ENCODE measurements around the gene SYMPK.

Gene SYMPK

DNA sequence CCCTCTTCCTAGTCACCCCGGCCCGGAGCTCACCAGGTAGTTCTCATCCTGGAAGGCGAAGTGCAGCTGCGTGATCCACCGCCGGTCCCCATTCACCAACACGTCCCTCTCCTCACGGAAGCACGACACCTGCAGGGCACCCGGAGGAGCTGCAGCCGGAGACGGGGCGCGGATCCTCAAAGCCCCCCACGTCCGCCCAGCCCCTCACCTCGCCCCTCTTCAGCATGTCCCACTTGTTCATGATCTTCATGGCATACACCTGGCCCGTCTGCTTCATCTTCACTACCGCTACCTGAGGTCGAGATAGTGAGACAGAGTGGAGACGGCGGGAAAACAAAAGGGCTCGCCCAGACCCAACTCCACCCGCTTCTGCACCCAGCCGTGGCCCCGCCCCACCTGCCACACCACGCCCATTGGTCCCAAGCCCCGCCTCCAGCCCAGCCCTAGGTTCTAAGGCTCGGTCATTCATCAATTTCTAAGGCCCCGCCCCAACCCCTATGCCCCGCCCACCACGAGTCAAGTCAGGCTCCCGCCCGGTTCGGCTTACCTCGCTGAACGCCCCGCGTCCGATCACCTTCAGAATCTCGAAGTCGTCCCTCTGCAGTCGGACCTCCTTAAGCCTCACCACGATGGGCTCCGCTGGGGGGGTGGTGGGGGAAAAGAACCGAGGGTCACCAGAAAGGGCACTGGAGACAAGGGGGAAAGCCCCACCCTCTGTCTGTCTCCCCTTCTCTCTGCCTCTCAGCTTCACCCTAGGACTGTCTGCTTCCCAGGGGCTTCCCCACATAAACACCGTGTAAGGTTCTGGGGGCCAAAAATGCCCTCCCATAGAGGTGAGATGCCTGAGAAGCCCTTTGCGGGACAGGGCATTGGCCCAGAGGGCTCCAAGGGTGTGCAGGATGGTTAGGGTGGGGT lies 83.5 kb downstream of the SYMPK start:
- DNase-seq, result peak; percentile 52

- DNase-seq, result no peak
Observed at GRCh38 chr19:45778010-45778661, 84.8 kb downstream of the SYMPK start.

GRCh38 chr19:45777395-45777961 lies 85.5 kb downstream of the SYMPK start:
- no peak for DNase-seq

DNA sequence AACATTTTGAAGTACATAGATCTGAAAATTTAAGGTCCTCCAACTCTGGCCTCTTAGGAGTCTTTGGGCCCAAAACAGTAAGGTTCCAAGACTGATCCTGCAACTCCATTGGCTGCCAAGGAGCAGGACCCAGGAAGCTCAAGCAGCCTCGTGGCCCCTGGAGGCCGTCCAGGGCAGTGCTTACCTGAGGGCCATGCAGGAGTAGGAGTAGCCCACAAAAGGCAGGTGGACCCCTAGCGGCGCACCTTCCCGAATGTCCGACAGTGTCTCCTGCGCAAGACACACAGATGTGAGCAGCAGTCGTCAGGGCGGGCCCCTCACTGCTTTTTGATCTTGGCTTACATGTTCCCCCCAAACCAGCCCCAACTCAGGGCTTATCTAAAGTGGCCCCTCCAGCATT lies 88.2 kb downstream of the SYMPK start:
- no peak for DNase-seq

- no peak for DNase-seq
Observed at GRCh38 chr19:45773384-45773783, 89.6 kb downstream of the SYMPK start.

DNA sequence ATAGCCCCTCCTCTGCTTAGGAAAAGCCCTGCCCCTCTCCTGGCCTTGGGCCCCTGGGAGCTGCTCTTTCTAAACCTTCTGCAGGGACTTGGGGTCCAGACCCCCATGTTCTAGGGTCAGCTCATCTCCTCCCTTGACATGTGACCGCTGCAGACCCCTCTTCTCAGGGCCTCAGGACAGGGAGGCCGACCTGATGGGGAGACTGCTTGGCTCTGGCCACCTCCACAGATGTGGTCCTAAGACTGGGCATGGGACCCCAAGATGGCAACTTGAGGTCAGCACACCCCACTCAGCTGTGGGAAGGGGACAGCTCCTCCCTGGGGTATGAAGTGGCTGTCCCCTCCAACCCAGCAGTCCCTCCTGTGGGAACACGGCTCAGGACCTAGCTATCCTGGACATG lies 90.0 kb downstream of the SYMPK start:
- no peak for DNase-seq

- DNase-seq, result no peak
Observed at GRCh38 chr19:45772130-45772840, 90.7 kb downstream of the SYMPK start.

DNA sequence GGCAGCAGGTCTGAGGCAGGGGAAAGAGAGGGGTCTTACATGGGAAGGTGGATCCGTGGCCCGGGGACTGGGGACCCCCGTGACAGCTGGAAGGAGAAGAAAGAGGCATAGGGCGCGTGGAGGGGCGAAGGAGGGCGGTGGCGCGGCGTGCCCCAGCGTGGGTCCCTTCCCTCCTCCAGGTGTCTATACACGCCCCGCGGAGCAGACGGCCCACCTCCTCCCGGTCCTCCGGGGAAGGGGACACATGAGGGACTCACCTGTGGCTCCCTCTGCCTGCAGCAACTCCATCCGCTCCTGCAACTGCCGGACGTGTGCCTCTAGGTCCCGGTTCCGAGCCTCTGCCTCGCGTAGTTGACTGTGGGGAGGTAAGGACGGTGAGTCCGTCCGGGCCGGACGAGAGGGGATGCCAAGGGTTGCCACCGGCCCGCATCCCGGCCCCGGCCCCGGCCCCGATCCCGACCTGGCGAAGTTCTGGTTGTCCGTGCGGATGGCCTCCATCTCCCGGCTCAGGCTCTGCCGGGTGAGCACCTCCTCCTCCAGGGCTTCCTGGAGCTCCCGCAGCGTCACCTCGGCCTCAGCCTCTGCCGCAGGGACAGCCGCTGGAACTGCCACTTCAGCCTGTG lies 91.5 kb downstream of the SYMPK start:
- DNase-seq, result no peak

DNA sequence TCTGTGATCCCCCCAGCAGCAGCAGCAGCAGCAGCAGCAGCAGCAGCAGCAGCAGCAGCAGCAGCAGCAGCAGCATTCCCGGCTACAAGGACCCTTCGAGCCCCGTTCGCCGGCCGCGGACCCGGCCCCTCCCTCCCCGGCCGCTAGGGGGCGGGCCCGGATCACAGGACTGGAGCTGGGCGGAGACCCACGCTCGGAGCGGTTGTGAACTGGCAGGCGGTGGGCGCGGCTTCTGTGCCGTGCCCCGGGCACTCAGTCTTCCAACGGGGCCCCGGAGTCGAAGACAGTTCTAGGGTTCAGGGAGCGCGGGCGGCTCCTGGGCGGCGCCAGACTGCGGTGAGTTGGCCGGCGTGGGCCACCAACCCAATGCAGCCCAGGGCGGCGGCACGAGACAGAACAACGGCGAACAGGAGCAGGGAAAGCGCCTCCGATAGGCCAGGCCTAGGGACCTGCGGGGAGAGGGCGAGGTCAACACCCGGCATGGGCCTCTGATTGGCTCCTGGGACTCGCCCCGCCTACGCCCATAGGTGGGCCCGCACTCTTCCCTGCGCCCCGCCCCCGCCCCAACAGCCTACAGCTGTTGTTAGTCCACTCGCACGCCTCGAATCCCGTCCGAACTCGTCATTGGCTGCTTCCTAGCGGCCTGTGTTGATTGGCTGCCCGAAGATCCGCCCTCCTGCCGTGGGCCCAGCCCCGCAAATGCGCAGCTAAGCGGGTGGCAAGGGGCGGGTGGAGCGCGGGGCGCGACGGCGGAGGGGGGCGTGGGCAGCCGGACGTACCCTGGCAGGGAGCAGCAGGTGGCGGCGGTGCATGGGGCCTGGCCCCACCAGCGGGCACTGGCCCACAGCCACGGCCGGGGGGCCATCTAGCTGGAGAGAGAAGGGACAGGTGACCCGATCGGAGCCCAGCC lies 92.5 kb downstream of the SYMPK start:
- DNase-seq, result peak; percentile 91

- DNase-seq, result no peak
Observed at GRCh38 chr19:45769821-45770191, 93.1 kb downstream of the SYMPK start.

- peak; percentile 79 for DNase-seq
Observed at GRCh38 chr19:45768984-45769782, 93.8 kb downstream of the SYMPK start, which contains the start of gene SIX5. SIX5 (minus strand) TSS chr19:45769252; CDS start chr19:45768844, 408 bp downstream.

DNA sequence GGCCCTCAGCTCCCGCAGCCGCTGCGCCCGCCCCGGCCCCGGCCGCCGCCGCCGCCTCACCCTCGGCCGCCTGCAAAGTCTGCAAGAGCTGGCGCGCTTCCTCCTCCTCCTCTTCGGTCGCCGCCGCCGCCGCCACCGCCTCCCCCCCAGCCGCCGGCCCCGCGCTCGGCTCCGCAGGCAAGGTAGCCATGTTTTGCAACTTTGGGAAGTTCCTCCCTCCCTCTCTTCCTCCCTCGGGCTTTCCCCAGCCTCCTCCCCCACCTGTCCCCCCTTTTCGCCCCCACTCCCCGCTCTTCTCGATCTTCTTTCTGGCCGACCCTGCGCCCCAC lies 94.3 kb downstream of the SYMPK start:
- DNase-seq, result no peak

DNA sequence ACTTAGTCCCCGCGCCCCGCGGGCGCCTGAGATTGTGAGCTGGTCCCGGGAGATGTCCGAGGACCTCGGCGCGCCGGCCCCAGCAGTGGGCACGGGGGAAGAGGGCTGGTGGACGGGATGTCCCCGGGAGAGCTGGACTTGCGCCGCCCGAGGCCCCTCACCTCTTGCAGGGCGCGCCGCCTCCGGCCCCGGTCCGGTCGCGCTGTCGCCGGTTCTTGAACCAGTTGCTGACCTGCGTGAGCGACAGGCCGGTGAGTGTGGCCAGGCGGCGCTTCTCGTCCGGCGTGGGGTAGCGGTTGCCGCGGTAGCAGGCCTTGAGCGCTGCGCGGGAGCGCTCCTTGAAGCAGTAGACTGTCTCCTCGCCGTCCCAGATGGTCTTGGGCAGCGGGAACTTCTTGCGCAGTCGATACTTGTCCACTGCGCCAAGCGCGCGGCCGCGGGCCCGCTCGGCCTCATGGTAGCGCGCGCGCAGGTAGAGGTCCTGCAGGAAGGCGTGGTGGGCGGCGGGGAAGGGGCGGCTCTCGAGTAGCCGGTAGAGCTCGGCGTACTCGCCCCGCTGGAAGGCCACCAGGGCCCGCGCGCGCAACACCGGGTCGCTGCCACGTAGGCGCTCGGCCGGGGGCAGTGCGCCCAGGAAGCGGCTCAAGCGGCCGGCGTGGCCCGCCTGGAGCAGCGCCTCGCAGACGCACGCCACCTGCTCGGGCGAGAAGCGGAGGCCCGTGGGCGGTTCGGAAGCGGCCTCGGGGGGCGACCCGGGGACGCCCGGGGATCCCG lies 94.9 kb downstream of the SYMPK start:
- no peak for DNase-seq

- no peak for DNase-seq
Observed at GRCh38 chr19:45767410-45767880, 95.5 kb downstream of the SYMPK start.

DNA sequence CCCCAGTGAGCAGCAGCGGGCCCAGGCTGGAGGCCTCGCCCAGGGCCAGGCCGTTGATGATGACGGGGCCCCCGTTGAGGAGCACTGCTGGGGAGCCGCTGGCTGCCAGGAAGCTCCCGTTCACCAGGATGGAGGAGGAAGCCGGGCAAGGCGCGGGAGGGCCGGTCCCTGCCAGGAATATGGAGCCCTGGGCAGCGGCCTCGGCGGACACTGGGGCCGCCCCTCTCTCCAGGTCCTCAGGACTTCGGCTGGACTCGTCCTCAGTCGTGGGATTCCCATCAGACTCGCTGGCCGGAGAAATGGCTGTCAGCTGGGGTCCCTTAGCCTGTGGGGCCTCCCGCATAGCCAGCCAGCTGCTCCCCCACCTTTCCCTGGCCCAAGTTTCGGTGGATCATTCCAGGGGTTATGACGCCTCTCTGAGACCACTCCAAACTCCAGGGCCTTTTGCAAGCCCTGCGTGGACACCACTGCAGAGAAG lies 96.0 kb downstream of the SYMPK start:
- no peak for DNase-seq

GRCh38 chr19:45766296-45766868 lies 96.6 kb downstream of the SYMPK start:
- DNase-seq, result no peak

GRCh38 chr19:45765702-45766295 lies 97.1 kb downstream of the SYMPK start:
- DNase-seq, result no peak

Data from NCI-H1436 treated with DMSO at 0.1 percent for 48 hours (cell line).